ENCODE results near the gene PISD.

Gene PISD

GRCh38 chr22:31625661-31626426 lies 36.2 kb downstream of the PISD start:
- no peak for DNase-seq (ENCODE audit: low spot score)
- H3K36me3 Mint-ChIP-seq (ENCODE audit: low read depth): peaks cover 11% of the 10 kb centered on the region
- peak overlapping the region; percentile 57 for H3K27ac Mint-ChIP-seq
- H3K9me3 Mint-ChIP-seq: no peaks in the 10 kb centered on the region
- no peaks in the 10 kb centered on the region for H3K27me3 Mint-ChIP-seq (ENCODE audit: low read depth)
- H3K4me1 Mint-ChIP-seq (ENCODE audit: low read depth): peaks cover 12% of the 10 kb centered on the region
- H3K4me3 Mint-ChIP-seq: no peak overlapping the region

- H3K27me3 Mint-ChIP-seq (ENCODE audit: low read depth): no peaks in the 10 kb centered on the region
- no peak overlapping the region for H3K27ac Mint-ChIP-seq
- H3K36me3 Mint-ChIP-seq (ENCODE audit: low read depth): peaks cover 14% of the 10 kb centered on the region
- H3K4me1 Mint-ChIP-seq (ENCODE audit: low read depth): peaks cover 12% of the 10 kb centered on the region
- no peak overlapping the region for H3K4me3 Mint-ChIP-seq
- H3K9me3 Mint-ChIP-seq: no peaks in the 10 kb centered on the region
- no peak for DNase-seq (ENCODE audit: low spot score)
Observed at GRCh38 chr22:31625257-31625640, 36.8 kb downstream of the PISD start.

GRCh38 chr22:31623592-31624304 lies 38.3 kb downstream of the PISD start:
- Mint-ChIP-seq H3K27me3 (ENCODE audit: low read depth) (no peaks in the 10 kb centered on the region), H3K36me3 (ENCODE audit: low read depth) (peaks cover 17% of the 10 kb centered on the region), H3K9me3 (no peaks in the 10 kb centered on the region), H3K4me3 (no peak overlapping the region), H3K27ac (no peak overlapping the region), H3K4me1 (ENCODE audit: low read depth) (peaks cover 5% of the 10 kb centered on the region)
- DNase-seq (ENCODE audit: low spot score): no peak

GRCh38 chr22:31622980-31623379 lies 39.0 kb downstream of the PISD start:
- no peaks in the 10 kb centered on the region for H3K27me3 Mint-ChIP-seq (ENCODE audit: low read depth)
- H3K4me3 Mint-ChIP-seq: no peak overlapping the region
- peaks cover 19% of the 10 kb centered on the region for H3K36me3 Mint-ChIP-seq (ENCODE audit: low read depth)
- peaks cover 3% of the 10 kb centered on the region for H3K4me1 Mint-ChIP-seq (ENCODE audit: low read depth)
- H3K9me3 Mint-ChIP-seq: no peaks in the 10 kb centered on the region
- H3K27ac Mint-ChIP-seq: peak overlapping the region; percentile 21
- no peak for DNase-seq (ENCODE audit: low spot score)

- Mint-ChIP-seq H3K27me3 (ENCODE audit: low read depth) (no peaks in the 10 kb centered on the region), H3K27ac (no peak overlapping the region), H3K9me3 (no peaks in the 10 kb centered on the region), H3K36me3 (ENCODE audit: low read depth) (peaks cover 19% of the 10 kb centered on the region), H3K4me1 (ENCODE audit: low read depth) (no peaks in the 10 kb centered on the region), H3K4me3 (no peak overlapping the region)
- DNase-seq (ENCODE audit: low spot score): no peak
Observed at GRCh38 chr22:31621507-31622124, 40.4 kb downstream of the PISD start.

GRCh38 chr22:31620756-31621480 lies 41.1 kb downstream of the PISD start:
- no peak overlapping the region for H3K27ac Mint-ChIP-seq
- no peak for DNase-seq (ENCODE audit: low spot score)
- H3K4me3 Mint-ChIP-seq: no peak overlapping the region
- H3K36me3 Mint-ChIP-seq (ENCODE audit: low read depth): peaks cover 23% of the 10 kb centered on the region
- H3K4me1 Mint-ChIP-seq (ENCODE audit: low read depth): peaks cover 4% of the 10 kb centered on the region
- no peaks in the 10 kb centered on the region for H3K9me3 Mint-ChIP-seq
- H3K27me3 Mint-ChIP-seq (ENCODE audit: low read depth): no peaks in the 10 kb centered on the region

GRCh38 chr22:31619611-31620300 lies 42.3 kb downstream of the PISD start:
- H3K27me3 Mint-ChIP-seq (ENCODE audit: low read depth): no peaks in the 10 kb centered on the region
- no peaks in the 10 kb centered on the region for H3K9me3 Mint-ChIP-seq
- DNase-seq (ENCODE audit: low spot score): no peak
- no peak overlapping the region for H3K4me3 Mint-ChIP-seq
- no peak overlapping the region for H3K27ac Mint-ChIP-seq
- peaks cover 31% of the 10 kb centered on the region for H3K36me3 Mint-ChIP-seq (ENCODE audit: low read depth)
- H3K4me1 Mint-ChIP-seq (ENCODE audit: low read depth): peaks cover 12% of the 10 kb centered on the region

GRCh38 chr22:31618471-31619176 lies 43.4 kb downstream of the PISD start:
- Mint-ChIP-seq H3K4me1 (ENCODE audit: low read depth) (peaks cover 16% of the 10 kb centered on the region), H3K27me3 (ENCODE audit: low read depth) (no peaks in the 10 kb centered on the region), H3K36me3 (ENCODE audit: low read depth) (peaks cover 34% of the 10 kb centered on the region), H3K9me3 (no peaks in the 10 kb centered on the region), H3K27ac (no peak overlapping the region), H3K4me3 (no peak overlapping the region)
- no peak for DNase-seq (ENCODE audit: low spot score)

- no peak overlapping the region for H3K27ac Mint-ChIP-seq
- peaks cover 16% of the 10 kb centered on the region for H3K4me1 Mint-ChIP-seq (ENCODE audit: low read depth)
- no peaks in the 10 kb centered on the region for H3K27me3 Mint-ChIP-seq (ENCODE audit: low read depth)
- DNase-seq (ENCODE audit: low spot score): no peak
- H3K36me3 Mint-ChIP-seq (ENCODE audit: low read depth): peaks cover 34% of the 10 kb centered on the region
- no peak overlapping the region for H3K4me3 Mint-ChIP-seq
- H3K9me3 Mint-ChIP-seq: no peaks in the 10 kb centered on the region
Observed at GRCh38 chr22:31618057-31618456, 44.0 kb downstream of the PISD start.

- Mint-ChIP-seq H3K9me3 (no peaks in the 10 kb centered on the region), H3K27ac (peak overlapping the region; percentile 77), H3K36me3 (ENCODE audit: low read depth) (peaks cover 38% of the 10 kb centered on the region), H3K27me3 (ENCODE audit: low read depth) (no peaks in the 10 kb centered on the region), H3K4me3 (no peak overlapping the region), H3K4me1 (ENCODE audit: low read depth) (peaks cover 16% of the 10 kb centered on the region)
- DNase-seq (ENCODE audit: low spot score): peak; percentile 48
Observed at GRCh38 chr22:31616315-31616980, 45.6 kb downstream of the PISD start.

- Mint-ChIP-seq H3K4me1 (ENCODE audit: low read depth) (peaks cover 16% of the 10 kb centered on the region), H3K4me3 (no peak overlapping the region), H3K9me3 (no peaks in the 10 kb centered on the region), H3K36me3 (ENCODE audit: low read depth) (peaks cover 37% of the 10 kb centered on the region), H3K27me3 (ENCODE audit: low read depth) (no peaks in the 10 kb centered on the region), H3K27ac (peak overlapping the region; percentile 77)
- DNase-seq (ENCODE audit: low spot score): no peak
Observed at GRCh38 chr22:31615940-31616314, 46.1 kb downstream of the PISD start.

- H3K4me3 Mint-ChIP-seq: no peak overlapping the region
- no peaks in the 10 kb centered on the region for H3K27me3 Mint-ChIP-seq (ENCODE audit: low read depth)
- no peak for DNase-seq (ENCODE audit: low spot score)
- peaks cover 38% of the 10 kb centered on the region for H3K36me3 Mint-ChIP-seq (ENCODE audit: low read depth)
- no peaks in the 10 kb centered on the region for H3K9me3 Mint-ChIP-seq
- H3K4me1 Mint-ChIP-seq (ENCODE audit: low read depth): peaks cover 16% of the 10 kb centered on the region
- H3K27ac Mint-ChIP-seq: peak overlapping the region; percentile 77
Observed at GRCh38 chr22:31615491-31615860, 46.5 kb downstream of the PISD start.
